A549 (cell line): ENCODE results near the gene METTL24.

ENCODE experiments used
- CEBPB ChIP-seq, 2 experiments: fragments of >200 bp in 1 of 2; sonication (Bioruptor Twin) in 1 of 2; formaldehyde crosslinking in 1 of 2; IDR thresholded peaks; 2 replicates each; pipeline ENCODE4 v1.6.1; 2012 to 2016
- EP300 ChIP-seq, 2 experiments: fragments of >200 bp; sonication (Bioruptor Twin); formaldehyde crosslinking; IDR thresholded peaks; 2 replicates in 1 of 2; 3 replicates in 1 of 2; pipeline ENCODE4 v1.6.1; 2016 to 2017
- MAFK ChIP-seq: fragments of 450-650 bp; IDR thresholded peaks from 2 replicates; pipeline ENCODE4 v1.6.1; 2014; ENCODE audit not compliant: partially characterized antibody
- POLR2A ChIP-seq: IDR thresholded peaks from 2 replicates; pipeline ENCODE4 v1.6.1; 2012; ENCODE audit warnings: mild to moderate bottlenecking, low read length
- SMC3 ChIP-seq: fragments of >200 bp; sonication (Bioruptor Twin); formaldehyde crosslinking; IDR thresholded peaks from 3 replicates; pipeline ENCODE4 v1.6.1; 2018; ENCODE audit warnings: inconsistent platforms
- ZFP36 ChIP-seq: fragments of 450-650 bp; IDR thresholded peaks from 2 replicates; pipeline ENCODE4 v1.6.1; 2014; ENCODE audit warnings: borderline replicate concordance; ENCODE audit not compliant: partially characterized antibody
- TF ChIP-seq, protein P1 (sequence below): fragments of 200-600 bp; sonication (generic); IDR thresholded peaks from 2 replicates; pipeline ENCODE4 v1.6.1; 2016; ENCODE audit warnings: antibody characterized with exemption, mild to moderate bottlenecking, moderate library complexity
- TF ChIP-seq, protein P2 (sequence below): IDR thresholded peaks from 2 replicates; pipeline ENCODE4 v1.6.1; 2012
- TF ChIP-seq, protein P3 (sequence below): fragments of >200 bp; sonication (Bioruptor Twin); formaldehyde crosslinking; IDR thresholded peaks from 3 replicates; pipeline ENCODE4 v1.5.1; 2016

DNA sequence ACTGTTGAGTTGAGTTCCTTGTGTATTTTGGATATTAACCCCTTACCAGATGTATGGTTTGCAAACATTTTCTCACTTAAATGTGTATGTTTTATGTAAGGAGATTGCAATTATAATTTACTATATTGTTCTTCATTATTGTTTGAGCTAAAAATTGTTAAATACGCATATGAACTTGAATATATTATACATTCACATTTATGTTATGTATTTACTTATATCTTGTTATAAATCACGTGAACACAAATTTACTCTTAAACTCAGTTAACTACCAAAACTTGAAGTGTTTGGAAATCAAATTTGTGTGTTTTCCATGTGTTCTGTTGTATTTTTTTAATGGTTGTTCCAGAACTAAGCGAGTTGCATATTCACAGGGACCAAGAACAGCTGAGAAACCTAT lies 159.6 kb downstream of the METTL24 start:
- no peak for TF ChIP-seq POLR2A
- TF ChIP-seq, protein P1, sequence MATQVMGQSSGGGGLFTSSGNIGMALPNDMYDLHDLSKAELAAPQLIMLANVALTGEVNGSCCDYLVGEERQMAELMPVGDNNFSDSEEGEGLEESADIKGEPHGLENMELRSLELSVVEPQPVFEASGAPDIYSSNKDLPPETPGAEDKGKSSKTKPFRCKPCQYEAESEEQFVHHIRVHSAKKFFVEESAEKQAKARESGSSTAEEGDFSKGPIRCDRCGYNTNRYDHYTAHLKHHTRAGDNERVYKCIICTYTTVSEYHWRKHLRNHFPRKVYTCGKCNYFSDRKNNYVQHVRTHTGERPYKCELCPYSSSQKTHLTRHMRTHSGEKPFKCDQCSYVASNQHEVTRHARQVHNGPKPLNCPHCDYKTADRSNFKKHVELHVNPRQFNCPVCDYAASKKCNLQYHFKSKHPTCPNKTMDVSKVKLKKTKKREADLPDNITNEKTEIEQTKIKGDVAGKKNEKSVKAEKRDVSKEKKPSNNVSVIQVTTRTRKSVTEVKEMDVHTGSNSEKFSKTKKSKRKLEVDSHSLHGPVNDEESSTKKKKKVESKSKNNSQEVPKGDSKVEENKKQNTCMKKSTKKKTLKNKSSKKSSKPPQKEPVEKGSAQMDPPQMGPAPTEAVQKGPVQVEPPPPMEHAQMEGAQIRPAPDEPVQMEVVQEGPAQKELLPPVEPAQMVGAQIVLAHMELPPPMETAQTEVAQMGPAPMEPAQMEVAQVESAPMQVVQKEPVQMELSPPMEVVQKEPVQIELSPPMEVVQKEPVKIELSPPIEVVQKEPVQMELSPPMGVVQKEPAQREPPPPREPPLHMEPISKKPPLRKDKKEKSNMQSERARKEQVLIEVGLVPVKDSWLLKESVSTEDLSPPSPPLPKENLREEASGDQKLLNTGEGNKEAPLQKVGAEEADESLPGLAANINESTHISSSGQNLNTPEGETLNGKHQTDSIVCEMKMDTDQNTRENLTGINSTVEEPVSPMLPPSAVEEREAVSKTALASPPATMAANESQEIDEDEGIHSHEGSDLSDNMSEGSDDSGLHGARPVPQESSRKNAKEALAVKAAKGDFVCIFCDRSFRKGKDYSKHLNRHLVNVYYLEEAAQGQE = no peak
- no peak for TF ChIP-seq CEBPB (IDR thresholded peaks at IDR 0.05)
- TF ChIP-seq, protein P2, sequence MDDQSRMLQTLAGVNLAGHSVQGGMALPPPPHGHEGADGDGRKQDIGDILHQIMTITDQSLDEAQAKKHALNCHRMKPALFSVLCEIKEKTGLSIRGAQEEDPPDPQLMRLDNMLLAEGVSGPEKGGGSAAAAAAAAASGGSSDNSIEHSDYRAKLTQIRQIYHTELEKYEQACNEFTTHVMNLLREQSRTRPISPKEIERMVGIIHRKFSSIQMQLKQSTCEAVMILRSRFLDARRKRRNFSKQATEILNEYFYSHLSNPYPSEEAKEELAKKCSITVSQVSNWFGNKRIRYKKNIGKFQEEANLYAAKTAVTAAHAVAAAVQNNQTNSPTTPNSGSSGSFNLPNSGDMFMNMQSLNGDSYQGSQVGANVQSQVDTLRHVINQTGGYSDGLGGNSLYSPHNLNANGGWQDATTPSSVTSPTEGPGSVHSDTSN = no peak
- TF ChIP-seq MAFK = no peak
- TF ChIP-seq EP300 (IDR thresholded peaks at IDR 0.05) = no peak
- no peak for TF ChIP-seq SMC3
- no peak for TF ChIP-seq ZFP36
- TF ChIP-seq, protein P3, sequence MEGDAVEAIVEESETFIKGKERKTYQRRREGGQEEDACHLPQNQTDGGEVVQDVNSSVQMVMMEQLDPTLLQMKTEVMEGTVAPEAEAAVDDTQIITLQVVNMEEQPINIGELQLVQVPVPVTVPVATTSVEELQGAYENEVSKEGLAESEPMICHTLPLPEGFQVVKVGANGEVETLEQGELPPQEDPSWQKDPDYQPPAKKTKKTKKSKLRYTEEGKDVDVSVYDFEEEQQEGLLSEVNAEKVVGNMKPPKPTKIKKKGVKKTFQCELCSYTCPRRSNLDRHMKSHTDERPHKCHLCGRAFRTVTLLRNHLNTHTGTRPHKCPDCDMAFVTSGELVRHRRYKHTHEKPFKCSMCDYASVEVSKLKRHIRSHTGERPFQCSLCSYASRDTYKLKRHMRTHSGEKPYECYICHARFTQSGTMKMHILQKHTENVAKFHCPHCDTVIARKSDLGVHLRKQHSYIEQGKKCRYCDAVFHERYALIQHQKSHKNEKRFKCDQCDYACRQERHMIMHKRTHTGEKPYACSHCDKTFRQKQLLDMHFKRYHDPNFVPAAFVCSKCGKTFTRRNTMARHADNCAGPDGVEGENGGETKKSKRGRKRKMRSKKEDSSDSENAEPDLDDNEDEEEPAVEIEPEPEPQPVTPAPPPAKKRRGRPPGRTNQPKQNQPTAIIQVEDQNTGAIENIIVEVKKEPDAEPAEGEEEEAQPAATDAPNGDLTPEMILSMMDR = no peak
